ENCODE measurements around the gene SCN11A.

- TF ChIP-seq POLR2AphosphoS5 (IDR thresholded peaks at IDR 0.05; ENCODE audit: low read depth, low read length) = no peak
- no peak for TF ChIP-seq POLR2A (IDR thresholded peaks at IDR 0.05; ENCODE audit: low read depth, low read length)
- TF ChIP-seq TAF1 (IDR thresholded peaks at IDR 0.05; ENCODE audit: borderline replicate concordance, low read depth, low read length) = no peak
These were observed 38.5 kb downstream of the SCN11A start for GRCh38 chr3:39013289-39013688.

Measured in GM12892 (cell line).